AG08396 (cell line): ENCODE measurements around the gene DIS3.
"Not testable (repeated sequence)": the region's sequence is repeated elsewhere in the genome, so short reads cannot be mapped to it uniquely, and the experiment has no call there.

Experiments used
- DNase-seq: peaks from one replicate; pipeline ENCODE4 v3.0.0; 2012; ENCODE audit warnings: low spot score, mixed read lengths

DIS3 gene

DNA sequence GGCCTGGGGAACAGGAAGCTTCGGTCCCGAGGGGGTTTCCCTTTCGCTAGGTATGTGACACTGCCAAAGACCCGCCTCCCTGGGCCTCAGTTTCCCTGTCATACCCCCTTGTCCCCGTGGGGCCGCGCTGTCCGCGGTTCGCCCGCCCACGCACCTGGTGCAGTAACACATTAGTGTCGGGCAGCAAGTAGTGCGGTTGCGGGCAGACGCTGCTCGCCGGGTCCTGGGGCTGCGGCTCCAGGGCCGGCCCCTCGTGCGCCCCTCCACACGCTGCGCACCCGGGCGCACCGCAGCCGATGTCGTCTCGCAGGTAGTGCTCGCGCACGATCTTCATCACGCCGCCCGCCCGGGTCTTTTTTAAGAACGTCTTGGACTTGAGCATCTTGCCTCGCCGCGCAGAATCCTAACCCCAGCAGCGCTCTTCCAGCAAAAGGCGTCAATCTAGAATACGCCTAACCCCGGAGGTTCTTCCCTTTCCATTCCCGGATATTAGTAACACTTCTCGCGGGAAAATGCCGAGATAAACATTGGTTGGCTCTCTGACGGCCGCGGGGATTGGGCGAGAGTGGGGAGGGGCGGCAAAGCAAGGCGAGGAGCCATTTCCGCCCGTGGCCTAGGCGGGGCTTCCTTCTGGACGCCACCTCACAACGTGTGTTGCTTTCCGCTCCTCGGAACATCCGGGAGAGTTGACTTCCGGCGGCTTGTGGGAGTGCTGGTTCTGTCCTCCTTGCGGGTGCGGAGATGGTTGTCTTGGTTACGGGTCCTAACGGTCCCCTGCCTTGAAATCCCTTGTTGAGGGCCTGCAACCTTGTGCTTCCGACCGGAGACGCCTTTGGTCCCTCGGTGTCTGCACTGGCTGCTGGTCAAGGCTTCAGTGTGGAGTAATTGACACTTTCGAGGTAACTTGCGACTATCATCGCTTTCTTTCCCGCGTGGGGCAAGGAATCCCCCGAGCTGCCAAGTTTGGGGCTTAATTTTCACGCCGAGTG lies at the start of gene DIS3, which contains the start of gene PIBF1:
DIS3 (minus strand) TSS at position 450 of the 989 bp plus-strand sequence; CDS start at position 382, 68 bp downstream.
PIBF1 (plus strand) TSS at position 683 of the 989 bp plus-strand sequence. CDS start 1,337 bp downstream, outside the sequence.
- peak; percentile 96 for DNase-seq

DNA sequence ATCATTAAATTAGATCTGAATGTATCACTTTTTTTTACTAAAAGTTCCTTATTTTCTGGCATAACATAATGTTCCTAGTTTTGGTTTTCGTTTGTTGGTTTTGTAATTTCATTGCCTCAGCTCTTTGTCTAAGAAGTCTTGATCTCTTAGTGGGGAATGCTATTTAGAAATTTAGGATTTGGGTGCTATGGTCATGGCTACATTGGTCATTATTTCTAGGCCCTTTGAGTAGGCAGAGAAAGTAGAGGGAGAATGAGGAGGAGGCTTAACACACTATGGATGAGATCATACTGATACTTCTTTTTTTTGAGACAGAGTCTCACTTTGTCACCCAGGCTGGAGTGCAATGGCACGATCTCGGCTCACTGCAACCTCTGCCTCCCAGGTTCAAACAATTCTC lies 42.0 kb upstream of the DIS3 start:
- no peak for DNase-seq

GRCh38 chr13:72823081-72823480 lies 41.4 kb upstream of the DIS3 start:
- DNase-seq: no peak

DNA sequence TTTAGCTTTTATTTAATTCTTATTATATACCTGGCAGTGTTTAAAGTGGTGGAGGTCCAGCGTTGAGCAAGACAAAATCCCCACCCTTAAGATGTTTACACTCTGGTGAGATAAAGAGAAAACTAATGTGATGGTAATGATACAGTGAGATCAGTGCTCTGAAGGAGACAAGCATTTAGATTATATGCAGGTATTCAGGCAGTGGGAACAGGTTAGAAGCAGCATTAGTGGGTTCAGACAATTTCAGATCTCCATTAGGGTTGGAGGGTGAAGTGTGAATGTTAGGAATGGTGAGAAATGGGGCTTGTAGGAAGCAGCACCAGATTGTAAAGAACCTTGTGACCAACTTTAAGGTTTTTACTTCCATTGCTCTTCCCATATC lies 39.2 kb upstream of the DIS3 start:
- no peak for DNase-seq

GRCh38 chr13:72820156-72820897 lies 38.6 kb upstream of the DIS3 start:
- DNase-seq: peak; percentile 8

- no peak for DNase-seq
Observed at GRCh38 chr13:72808917-72809500, 27.3 kb upstream of the DIS3 start.

DNA sequence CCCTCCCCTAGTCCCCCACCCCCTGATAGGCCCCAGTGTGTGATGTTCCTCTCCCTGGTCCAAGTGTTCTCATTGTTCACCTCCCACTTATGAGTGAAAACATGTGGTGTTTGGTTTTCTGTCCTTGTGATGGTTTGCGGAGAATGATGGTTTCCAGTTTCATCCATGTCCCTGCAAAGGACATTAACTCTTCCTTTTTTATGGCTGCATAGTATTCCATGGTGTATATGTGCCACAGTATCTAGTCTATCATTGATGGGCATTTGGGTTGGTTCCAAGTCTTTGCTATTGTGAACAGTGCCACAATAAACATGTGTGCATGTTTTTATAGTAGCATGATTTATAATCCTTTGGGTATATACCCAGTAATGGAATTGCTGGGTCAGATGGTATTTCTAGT lies 24.8 kb upstream of the DIS3 start:
- not testable (repeated sequence) for DNase-seq

- no peak for DNase-seq
Observed at GRCh38 chr13:72805676-72806346, 24.1 kb upstream of the DIS3 start.

DNA sequence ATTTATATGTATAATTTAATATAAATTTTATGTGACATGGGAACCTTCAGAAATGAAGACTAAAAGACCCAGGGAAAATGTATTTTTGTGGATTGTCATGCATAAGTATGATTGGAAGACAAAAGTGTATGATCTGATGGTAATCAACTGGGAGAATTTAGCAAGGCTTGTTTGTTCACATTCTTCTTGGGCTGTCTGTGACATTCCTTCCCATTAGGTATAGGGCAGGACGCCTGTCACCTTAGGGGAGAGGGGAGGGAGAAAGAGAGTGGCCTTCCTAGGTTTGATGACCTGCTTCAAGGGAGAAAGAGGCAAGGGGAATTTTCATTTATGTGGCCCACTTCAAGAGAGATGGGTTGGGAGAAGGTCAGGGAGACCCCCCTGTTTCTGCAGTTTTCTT lies 22.6 kb upstream of the DIS3 start:
- no peak for DNase-seq

GRCh38 chr13:72798817-72799216 lies 17.1 kb upstream of the DIS3 start:
- DNase-seq: no peak

DNA sequence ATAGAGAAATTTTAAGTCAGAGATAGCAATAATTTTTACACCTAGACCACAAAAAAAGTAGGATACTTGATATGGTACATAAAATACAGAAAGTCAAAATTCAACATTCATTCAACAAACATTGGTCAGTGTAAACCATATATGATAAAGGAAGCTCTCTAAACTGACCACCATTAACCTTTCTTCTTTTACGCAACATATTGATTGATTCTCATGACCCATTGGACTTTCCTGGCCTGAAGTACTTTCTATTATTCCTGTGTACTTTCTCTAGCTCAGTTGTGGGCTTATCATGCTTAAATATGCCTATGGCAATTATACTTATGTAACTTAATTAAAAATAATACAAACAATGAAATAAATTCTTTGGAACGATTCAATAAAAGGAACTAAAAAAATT lies 10.9 kb upstream of the DIS3 start:
- DNase-seq: no peak

DNA sequence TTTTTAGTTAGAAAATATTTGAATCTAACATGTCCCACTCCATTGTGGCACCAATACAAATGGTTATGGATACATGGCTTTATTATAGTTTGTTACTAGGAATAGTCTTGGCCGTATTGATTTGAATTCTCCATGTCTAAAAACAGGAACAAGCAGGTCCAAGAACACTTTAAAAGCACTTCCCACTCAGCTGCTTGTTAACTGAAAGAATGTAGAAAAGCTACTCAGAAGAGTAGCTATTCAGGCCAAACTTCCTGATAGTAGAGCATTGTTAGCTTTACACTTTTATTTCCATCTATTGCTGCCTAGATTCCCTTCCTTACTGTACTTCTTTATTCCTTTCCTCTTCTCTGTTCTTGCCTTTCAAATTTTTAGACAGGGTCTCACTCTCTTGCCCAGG lies 7.1 kb upstream of the DIS3 start:
- no peak for DNase-seq

GRCh38 chr13:72784679-72785078 lies 3.0 kb upstream of the DIS3 start:
- not testable (repeated sequence) for DNase-seq

GRCh38 chr13:72782717-72783116 lies 1.0 kb upstream of the DIS3 start:
- DNase-seq: no peak

DNA sequence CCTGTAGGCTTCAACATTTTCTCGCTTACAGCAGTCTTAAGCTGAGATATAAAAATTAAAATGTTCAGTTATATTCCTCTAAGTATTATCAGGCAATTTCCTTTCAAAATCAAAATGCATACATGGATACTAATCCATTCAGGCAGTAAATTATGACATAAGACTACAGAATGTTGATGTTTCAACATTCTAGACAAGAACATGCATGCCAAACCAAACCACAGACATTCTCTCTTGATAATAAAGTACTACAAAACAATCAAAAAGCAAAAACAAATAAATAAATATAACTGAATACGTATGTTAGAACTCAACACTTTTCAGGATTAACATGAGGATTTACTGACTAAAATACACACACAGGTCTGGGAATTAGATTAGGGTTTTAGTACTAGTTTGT lies 7.7 kb downstream of the DIS3 start:
- DNase-seq: no peak

DNA sequence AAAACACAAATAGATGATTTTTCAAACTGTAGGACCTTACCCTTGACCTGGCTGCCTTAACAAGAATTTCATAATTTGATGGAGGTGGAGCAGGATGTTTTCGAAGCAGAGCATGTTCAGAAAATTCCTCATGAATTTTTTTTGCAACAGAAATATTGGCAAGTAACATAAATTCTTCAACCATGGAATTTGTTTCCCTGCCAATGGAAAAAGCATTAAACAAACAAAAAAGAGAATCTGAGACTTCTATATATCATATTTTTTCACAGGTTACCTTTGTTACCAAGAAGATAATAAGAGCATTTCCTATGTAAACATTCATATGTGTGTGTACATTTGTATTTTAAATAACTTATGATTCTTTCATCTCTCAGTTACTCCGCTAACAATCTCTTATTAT lies 18.3 kb downstream of the DIS3 start:
- no peak for DNase-seq

- no peak for DNase-seq
Observed at GRCh38 chr13:72760189-72760588, 21.5 kb downstream of the DIS3 start.

- no peak for DNase-seq
Observed at GRCh38 chr13:72757792-72758535, 23.7 kb downstream of the DIS3 start.

DNA sequence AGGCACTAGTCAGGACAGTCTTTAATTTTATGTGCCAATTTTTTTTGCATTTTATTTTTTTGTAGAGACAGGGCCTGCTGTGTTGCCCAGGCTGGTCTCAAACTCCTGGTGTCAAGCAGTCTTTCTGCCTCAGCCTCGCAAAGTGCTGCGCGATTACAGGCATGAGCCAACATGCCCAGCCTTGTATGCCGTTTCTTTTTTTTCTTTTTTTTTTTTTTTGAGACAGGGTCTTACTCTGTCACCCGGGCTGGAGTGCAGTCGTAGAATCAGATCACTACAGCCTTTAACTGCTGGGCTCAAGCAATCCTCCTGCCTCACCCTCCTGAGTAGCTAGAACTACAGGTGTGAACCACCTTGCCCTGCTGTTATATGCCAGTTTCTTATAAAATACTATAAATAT lies 27.6 kb downstream of the DIS3 start:
- no peak for DNase-seq

DNA sequence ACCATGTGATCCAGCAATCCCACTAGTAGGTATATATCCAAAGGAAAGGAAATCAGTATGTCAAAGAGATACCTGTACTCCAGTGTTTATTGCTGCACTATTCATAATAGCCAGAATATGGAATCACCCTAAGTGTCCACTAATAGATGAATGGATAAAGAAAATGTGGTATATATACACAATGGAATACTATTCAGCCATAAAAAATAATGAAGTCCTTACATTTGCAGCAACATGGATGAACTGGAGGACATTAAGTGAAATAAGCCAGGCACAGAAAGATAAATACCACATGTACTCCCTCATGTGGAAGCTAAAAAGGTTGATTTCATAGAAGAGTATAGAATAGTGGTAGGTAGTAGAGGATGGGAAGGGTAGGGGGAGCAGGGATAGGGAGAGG lies 30.5 kb downstream of the DIS3 start:
- DNase-seq: no peak

GRCh38 chr13:72745260-72745659 lies 36.4 kb downstream of the DIS3 start:
- DNase-seq: no peak
